BJ (cell line): ENCODE measurements around the gene SCD5. TPM values are rescaled to one million over a fixed set of nuclear protein-coding genes. Genes with fewer than 3 reads are reported as not detected.

ENCODE experiments used
- CTCF ChIA-PET: fragments of 350-600 bp; formaldehyde crosslinking; extraction: SDS; loops from one replicate; lab custom pipeline; 2021; ENCODE audit warnings: antibody characterized with exemption, inconsistent platforms; lab: Yijun Ruan, JAX
- POLR2A ChIA-PET: fragments of 300-600 bp; sonication (Branson Sonifier 250); formaldehyde crosslinking; extraction: SDS; loops from one replicate; lab custom pipeline; 2021; ENCODE audit warnings: antibody characterized with exemption; lab: Charles Lee
- DNase-seq: peaks from one replicate; pipeline ENCODE4 v3.0.0-alpha.2; 2011; ENCODE audit warnings: low read depth
- H3K27me3 ChIP-seq: 2 replicates; pipeline ENCODE4 v1.6.0; 2011; ENCODE audit warnings: low read length; ENCODE audit not compliant: control insufficient read depth, insufficient read depth
- H3K36me3 ChIP-seq: 2 replicates; pipeline ENCODE4 v1.5.1; 2011; ENCODE audit warnings: low read length; ENCODE audit not compliant: control insufficient read depth, insufficient read depth
- H3K4me3 ChIP-seq: 2 replicates; pipeline ENCODE4 v1.5.1; 2011; ENCODE audit warnings: low read depth, mild to moderate bottlenecking, control low read depth, low read length
- polyA plus RNA-seq: library from polyadenylated mRNA; depleted of rRNA; stranded (reverse); fragments of >200 nt; gene quantifications from 2 replicates; pipeline ENCODE4 v1.2.3, GENCODE V29; 2011
- TF ChIP-seq, protein P1 (sequence below): IDR thresholded peaks from 2 replicates; pipeline ENCODE4 v1.5.1; 2011; ENCODE audit warnings: low read depth, mild to moderate bottlenecking, control low read depth, inconsistent platforms, low read length, moderate library complexity; ENCODE audit not compliant: insufficient read depth

SCD5 gene
- polyA plus RNA-seq, 1 experiment: 32.5 TPM

DNA sequence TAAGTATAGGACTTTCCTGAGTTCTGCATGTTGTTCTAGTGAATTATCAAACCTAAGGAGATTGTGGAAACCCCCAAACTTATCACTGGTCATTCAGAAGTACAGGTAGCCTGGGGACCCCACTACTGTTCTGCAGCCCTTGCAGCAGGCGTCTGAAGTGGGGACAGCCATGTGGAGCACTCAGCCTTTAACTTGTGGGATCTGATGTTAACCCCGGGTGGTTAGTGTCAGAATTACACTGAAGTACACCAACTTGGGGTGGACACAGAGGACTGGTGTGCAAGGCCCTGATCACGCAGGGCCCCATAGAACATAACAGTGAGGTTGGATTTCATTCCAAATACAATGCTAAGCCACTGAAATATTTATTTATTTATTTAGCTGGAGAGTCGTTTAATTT is 103.7 kb downstream of the SCD5 start:
- H3K27me3 ChIP-seq: no peaks in the 10 kb centered on the region
- CTCF ChIA-PET: interaction anchor here (0.6 to 1.0 kb wide), 3 partner anchors 10 to 183 kb away, joined by 3 read pairs; no protein-coding TSS in a partner anchor
- TF ChIP-seq, protein P1, sequence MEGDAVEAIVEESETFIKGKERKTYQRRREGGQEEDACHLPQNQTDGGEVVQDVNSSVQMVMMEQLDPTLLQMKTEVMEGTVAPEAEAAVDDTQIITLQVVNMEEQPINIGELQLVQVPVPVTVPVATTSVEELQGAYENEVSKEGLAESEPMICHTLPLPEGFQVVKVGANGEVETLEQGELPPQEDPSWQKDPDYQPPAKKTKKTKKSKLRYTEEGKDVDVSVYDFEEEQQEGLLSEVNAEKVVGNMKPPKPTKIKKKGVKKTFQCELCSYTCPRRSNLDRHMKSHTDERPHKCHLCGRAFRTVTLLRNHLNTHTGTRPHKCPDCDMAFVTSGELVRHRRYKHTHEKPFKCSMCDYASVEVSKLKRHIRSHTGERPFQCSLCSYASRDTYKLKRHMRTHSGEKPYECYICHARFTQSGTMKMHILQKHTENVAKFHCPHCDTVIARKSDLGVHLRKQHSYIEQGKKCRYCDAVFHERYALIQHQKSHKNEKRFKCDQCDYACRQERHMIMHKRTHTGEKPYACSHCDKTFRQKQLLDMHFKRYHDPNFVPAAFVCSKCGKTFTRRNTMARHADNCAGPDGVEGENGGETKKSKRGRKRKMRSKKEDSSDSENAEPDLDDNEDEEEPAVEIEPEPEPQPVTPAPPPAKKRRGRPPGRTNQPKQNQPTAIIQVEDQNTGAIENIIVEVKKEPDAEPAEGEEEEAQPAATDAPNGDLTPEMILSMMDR: no peak
- H3K4me3 ChIP-seq: no peak overlapping the region
- POLR2A ChIA-PET: no interaction called here
- no peak for DNase-seq
- no peaks in the 10 kb centered on the region for H3K36me3 ChIP-seq

DNA sequence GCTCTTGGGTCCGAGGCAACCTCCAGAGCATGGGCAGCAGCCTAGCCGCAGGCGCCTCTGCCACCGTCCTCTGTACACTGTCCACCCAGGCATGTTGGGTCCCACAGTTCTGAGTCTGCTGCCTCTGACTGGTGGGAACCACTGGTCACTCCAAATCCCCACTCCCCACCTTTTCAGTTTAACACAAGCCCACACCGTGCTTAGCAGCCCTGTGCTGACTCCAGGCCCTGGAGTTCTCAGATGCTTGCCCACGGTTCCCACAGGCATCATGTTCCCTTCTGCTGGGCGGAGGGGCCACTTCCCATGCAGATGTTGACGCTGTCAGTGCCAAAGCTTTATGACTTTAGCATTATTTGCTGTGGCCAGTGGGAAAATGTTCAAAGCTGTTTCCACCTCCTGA is 104.5 kb downstream of the SCD5 start:
- POLR2A ChIA-PET: no interaction called here
- no peak for DNase-seq
- Histone ChIP-seq H3K27me3 (no peaks in the 10 kb centered on the region), H3K36me3 (no peaks in the 10 kb centered on the region), H3K4me3 (no peak overlapping the region)
- TF ChIP-seq, protein P1: no peak
- CTCF ChIA-PET: no interaction called here

DNA sequence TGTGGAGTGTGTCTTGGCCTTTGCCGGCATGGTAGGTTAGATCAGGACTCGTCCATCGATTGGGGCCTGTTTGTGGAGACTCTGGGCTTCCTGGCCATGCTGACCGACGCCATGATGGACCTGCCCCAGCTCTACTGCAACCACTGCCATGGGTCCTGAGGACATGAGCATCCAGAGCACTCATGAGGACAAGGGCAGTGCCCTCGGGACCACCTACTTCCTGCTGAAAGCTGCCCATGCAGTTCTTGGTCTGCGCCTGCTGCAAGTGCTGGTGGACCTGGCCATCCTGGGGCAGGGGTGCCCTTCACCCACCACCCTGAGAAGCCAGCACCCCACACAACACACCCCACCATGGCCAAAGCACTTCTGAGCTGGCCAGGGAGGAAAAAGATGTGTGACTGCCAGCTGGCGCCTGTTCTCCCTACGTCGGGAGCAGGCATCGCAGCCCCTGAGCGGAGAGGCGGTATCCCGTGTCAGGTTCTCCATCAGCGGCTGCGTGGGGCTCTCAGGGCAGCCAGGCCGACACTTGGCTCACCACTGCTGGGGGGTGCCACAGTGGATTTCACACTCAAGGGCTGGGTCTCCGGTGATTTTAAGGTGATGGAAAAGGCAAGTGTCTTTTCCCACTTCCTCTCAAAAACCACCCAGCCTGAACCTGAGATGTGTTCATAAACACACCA is 106.4 kb downstream of the SCD5 start:
- CTCF ChIA-PET: no interaction called here
- POLR2A ChIA-PET: interaction anchor here (0.6 kb wide), 2 partner anchors 31 to 628 kb away, joined by 3 to 6 read pairs; no protein-coding TSS in a partner anchor
- TF ChIP-seq, protein P1: no peak
- Histone ChIP-seq H3K4me3 (no peak overlapping the region), H3K36me3 (no peaks in the 10 kb centered on the region), H3K27me3 (no peaks in the 10 kb centered on the region)
- DNase-seq: no peak

- CTCF ChIA-PET: interaction anchor here (1.0 kb wide), 1 partner anchor 29 kb away, joined by 3 read pairs; no protein-coding TSS in a partner anchor
- no peak overlapping the region for H3K4me3 ChIP-seq
Observed at GRCh38 chr4:82691431-82691830, 107.2 kb downstream of the SCD5 start.

DNA sequence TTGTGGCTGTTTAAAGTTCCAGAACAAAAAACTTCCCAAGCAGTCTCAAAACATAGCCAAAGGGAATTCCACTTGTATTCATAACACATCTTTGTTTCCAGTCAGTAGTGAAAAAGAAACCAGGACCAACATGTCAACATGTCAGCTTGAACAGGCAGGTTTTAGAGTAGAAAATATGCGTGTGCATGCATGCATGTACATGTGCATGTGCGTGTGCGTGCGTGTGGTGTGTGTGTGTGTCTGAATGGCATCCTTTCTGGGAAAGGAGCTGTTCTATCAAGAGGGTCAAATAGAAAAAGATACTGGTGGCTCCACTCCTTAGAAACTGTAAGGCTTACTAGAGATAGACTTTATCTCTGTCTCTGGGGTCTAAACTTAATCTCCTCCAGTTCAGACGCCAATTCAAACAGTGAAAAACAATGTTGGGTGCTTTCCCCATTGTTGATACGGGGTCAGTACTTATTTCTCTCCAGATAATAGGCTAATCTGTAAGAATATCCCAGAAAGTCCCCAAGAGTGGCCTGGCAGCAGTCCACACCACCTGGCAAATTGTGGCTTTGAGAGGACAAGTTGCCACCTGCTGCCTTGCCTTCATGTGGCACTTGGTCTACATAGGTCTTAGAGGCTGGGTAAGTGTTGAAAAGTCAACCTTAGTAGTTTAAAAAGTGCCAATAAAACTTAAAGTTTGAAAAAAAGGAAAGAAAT is 110.4 kb downstream of the SCD5 start:
- Histone ChIP-seq H3K27me3 (no peaks in the 10 kb centered on the region), H3K4me3 (no peak overlapping the region), H3K36me3 (no peaks in the 10 kb centered on the region)
- ChIA-PET CTCF (interaction anchor here (1.4 kb wide), 1 partner anchor 18 kb away, joined by 3 read pairs; no protein-coding TSS in a partner anchor), POLR2A (no interaction called here)
- TF ChIP-seq, protein P1: no peak
- no peak for DNase-seq

More at GRCh38 chr4:82691431-82691830, 107.2 kb downstream of the SCD5 start:
- Histone ChIP-seq H3K36me3 (no peaks in the 10 kb centered on the region), H3K27me3 (no peaks in the 10 kb centered on the region)
- POLR2A ChIA-PET: no interaction called here
- TF ChIP-seq, protein P1: no peak
- no peak for DNase-seq
